Right atrium auricular region (tissue), 2 donors: Measurements from ENCODE around the gene HORMAD2. TPM values are rescaled to one million over a fixed set of nuclear protein-coding genes. Genes with fewer than 3 reads are reported as not detected.
"Not testable (repeated sequence)": the region's sequence is repeated elsewhere in the genome, so short reads cannot be mapped to it uniquely, and the experiment has no call there.

Experiments
- DNase-seq: peaks from one replicate; pipeline ENCODE4 v3.0.0-alpha.2; 2019; ENCODE audit warnings: low spot score
- H3K27ac ChIP-seq, 2 donors: fragments of 200-600 bp; sonication (generic); 1 replicate in 1 of 2; 2 replicates in 1 of 2; pipeline ENCODE4 v1.5.1; 2016 to 2019
- H3K27me3 ChIP-seq, 2 donors: fragments of 200-600 bp; sonication (generic); one replicate each; pipeline versions ENCODE4 v1.5.1 to v1.6.0; 2017 to 2019
- H3K36me3 ChIP-seq: fragments of 200-600 bp; sonication (generic); one replicate; pipeline ENCODE4 v1.5.1; 2016
- H3K4me1 ChIP-seq, 2 donors: fragments of 200-600 bp; sonication (generic); one replicate each; pipeline versions ENCODE4 v1.5.1 to v1.6.0; 2017 to 2019
- H3K4me3 ChIP-seq, 2 donors: fragments of 200-600 bp; sonication (generic); 1 replicate in 1 of 2; 2 replicates in 1 of 2; pipeline ENCODE4 v1.5.1; 2017 to 2019; ENCODE audit warnings: mild to moderate bottlenecking in 1 of 2, moderate library complexity in 1 of 2
- H3K9me3 ChIP-seq, 2 donors: fragments of 200-600 bp; sonication (generic); one replicate each; pipeline ENCODE4 v1.5.1; 2019
- CTCF ChIP-seq, 2 donors: fragments of 200-600 bp; sonication (generic); IDR thresholded peaks; one replicate each; pipeline ENCODE4 v1.5.1; 2019; ENCODE audit warnings: antibody characterized with exemption in 2 of 2
- total RNA-seq, 2 donors: library from RNA; depleted of rRNA; stranded (reverse); fragments of >200 nt; gene quantifications; one replicate each; pipeline ENCODE4 v1.1.0, GENCODE V29; 2016

HORMAD2 gene
- total RNA-seq, 2 donors from 2014 or later: not detected

GRCh38 chr22:30212996-30213441 is 132.8 kb downstream of the HORMAD2 start:
- Histone ChIP-seq H3K27me3 (no peaks in the 10 kb centered on the region), H3K36me3 (no peaks in the 10 kb centered on the region), H3K4me3 (no peak overlapping the region), H3K4me1 (peaks cover 0 to 22% of the 10 kb centered on the region in 2 donors), H3K9me3 (no peaks in the 10 kb centered on the region), H3K27ac (no peak overlapping the region)
- TF ChIP-seq CTCF (IDR thresholded peaks at IDR 0.05): no peak
- no peak for DNase-seq

GRCh38 chr22:30214703-30215407 is 134.6 kb downstream of the HORMAD2 start:
- Histone ChIP-seq H3K36me3 (no peaks in the 10 kb centered on the region), H3K4me1 (peaks cover 0 to 10% of the 10 kb centered on the region in 2 donors), H3K4me3 (no peak overlapping the region), H3K27me3 (no peaks in the 10 kb centered on the region), H3K9me3 (no peaks in the 10 kb centered on the region), H3K27ac (no peak overlapping the region)
- DNase-seq: no peak
- TF ChIP-seq CTCF (IDR thresholded peaks at IDR 0.05): no peak

- H3K4me3 ChIP-seq, H3K9me3 ChIP-seq, H3K36me3 ChIP-seq, DNase-seq, H3K27me3 ChIP-seq, H3K27ac ChIP-seq, H3K4me1 ChIP-seq: not testable (repeated sequence)
Observed at GRCh38 chr22:30216272-30216671, 136.0 kb downstream of the HORMAD2 start.

GRCh38 chr22:30216710-30217109 is 136.4 kb downstream of the HORMAD2 start:
- Histone ChIP-seq H3K4me1 (peaks cover 0 to 10% of the 10 kb centered on the region in 2 donors), H3K9me3 (no peaks in the 10 kb centered on the region), H3K4me3 (no peak overlapping the region), H3K27ac (no peak overlapping the region), H3K36me3 (no peaks in the 10 kb centered on the region), H3K27me3 (no peaks in the 10 kb centered on the region)
- DNase-seq: no peak
- TF ChIP-seq CTCF (IDR thresholded peaks at IDR 0.05): no peak

GRCh38 chr22:30217698-30218560 is 137.7 kb downstream of the HORMAD2 start:
- Histone ChIP-seq H3K9me3 (no peaks in the 10 kb centered on the region), H3K36me3 (no peaks in the 10 kb centered on the region), H3K4me3 (no peak overlapping the region), H3K27me3 (no peaks in the 10 kb centered on the region), H3K4me1 (peaks cover 0 to 6% of the 10 kb centered on the region in 2 donors), H3K27ac (no peak overlapping the region)
- TF ChIP-seq CTCF (IDR thresholded peaks at IDR 0.05): no peak
- no peak for DNase-seq

GRCh38 chr22:30219049-30219654 is 138.9 kb downstream of the HORMAD2 start:
- Histone ChIP-seq H3K27ac (no peak overlapping the region), H3K4me1 (no peaks in the 10 kb centered on the region), H3K27me3 (no peaks in the 10 kb centered on the region), H3K36me3 (no peaks in the 10 kb centered on the region), H3K9me3 (no peaks in the 10 kb centered on the region), H3K4me3 (no peak overlapping the region)
- DNase-seq: no peak
- TF ChIP-seq CTCF (IDR thresholded peaks at IDR 0.05): no peak
